Endothelial cell of umbilical vein (primary cell): ENCODE data around the gene HSD17B14. TPM values are rescaled to one million over a fixed set of nuclear protein-coding genes. Genes with fewer than 3 reads are reported as not detected.

ENCODE experiments used
- BruUV-seq: library from RNA; stranded (reverse); fragments of 400-500 nt; replicated peaks from 2 replicates; lab custom pipeline; 2021; lab: Mats Ljungman, UMichigan
- CTCF ChIA-PET: fragments of 300-600, 350-600 bp; sonication (Branson Sonifier 250); formaldehyde crosslinking; loops from one replicate; lab custom pipeline; 2021; ENCODE audit warnings: antibody characterized with exemption, inconsistent platforms; lab: Charles Lee
- POLR2A ChIA-PET: fragments of 300-600, 350-600 bp; sonication (Branson Sonifier 250); formaldehyde crosslinking; loops from one replicate; lab custom pipeline; 2021; ENCODE audit warnings: antibody characterized with exemption, inconsistent platforms; lab: Charles Lee
- DNase-seq: peaks from one replicate; pipeline ENCODE4 v3.0.0-alpha.2; 2011; ENCODE audit warnings: low read depth, low spot score
- FAIRE-seq: peaks from 2 replicates; lab custom pipeline; 2011; peaks lifted over from hg19 to GRCh38; lab: Jason Lieb, UNC
- H2AFZ ChIP-seq: 2 replicates; pipeline ENCODE4 v1.6.0; 2012; ENCODE audit warnings: low read depth, low read length, control low read depth, inconsistent platforms
- H3K27ac ChIP-seq: 2 replicates; pipeline ENCODE4 v1.5.1; 2011; ENCODE audit warnings: low read depth, mild to moderate bottlenecking, control low read depth, low read length, moderate library complexity; ENCODE audit not compliant: insufficient read depth
- H3K27me3 ChIP-seq, 2 experiments: 2 replicates each; pipeline versions ENCODE4 v1.6.0 to v1.6.1; 2011; ENCODE audit warnings: low read length in 2 of 2, mixed read lengths in 1 of 2; ENCODE audit not compliant: control insufficient read depth in 2 of 2, insufficient read depth in 2 of 2
- H3K36me3 ChIP-seq, 2 experiments: 2 replicates in 1 of 2; 3 replicates in 1 of 2; pipeline ENCODE4 v1.5.1; 2011; ENCODE audit warnings: low read length in 2 of 2, mild to moderate bottlenecking in 1 of 2, moderate library complexity in 1 of 2; ENCODE audit not compliant: control insufficient read depth in 2 of 2, insufficient read depth in 2 of 2; ENCODE audit errors: extremely low read depth in 1 of 2
- H3K4me1 ChIP-seq: 3 replicates; pipeline ENCODE4 v1.5.1; 2011; ENCODE audit warnings: mild to moderate bottlenecking, low read length; ENCODE audit not compliant: control insufficient read depth, insufficient read depth; ENCODE audit errors: extremely low read depth
- H3K4me2 ChIP-seq: 2 replicates; pipeline ENCODE4 v1.6.1; 2011; ENCODE audit warnings: low read length, control low read depth, mixed read lengths; ENCODE audit not compliant: insufficient read depth
- H3K4me3 ChIP-seq, 3 experiments: fragments of 200-600 bp in 1 of 3; sonication (generic), shearing (Covaris generic) in 1 of 3; replicated peaks in 1 of 3; 2 replicates each; pipeline ENCODE4 v1.5.1; 2011 to 2016; ENCODE audit warnings: control low read depth in 3 of 3, low read length in 3 of 3, mild to moderate bottlenecking in 2 of 3, inconsistent platforms in 1 of 3, low read depth in 1 of 3, moderate library complexity in 1 of 3; ENCODE audit not compliant: insufficient read depth in 1 of 3
- H3K79me2 ChIP-seq: 2 replicates; pipeline ENCODE4 v1.6.0; 2012; ENCODE audit warnings: low read length, inconsistent platforms; ENCODE audit not compliant: control insufficient read depth, insufficient read depth
- H3K9ac ChIP-seq: replicated peaks from 2 replicates; pipeline ENCODE3; 2011; ENCODE audit warnings: low read length, control low read depth; ENCODE audit not compliant: insufficient read depth; ENCODE audit errors: extremely low read depth
- H3K9me1 ChIP-seq: replicated peaks from 3 replicates; pipeline ENCODE4 v1.6.0; 2011; ENCODE audit warnings: mild to moderate bottlenecking, low read length; ENCODE audit not compliant: control insufficient read depth, insufficient read depth; ENCODE audit errors: extremely low read depth
- H3K9me3 ChIP-seq: replicated peaks from 2 replicates; pipeline ENCODE4 v1.5.1; 2012; ENCODE audit warnings: low read length, inconsistent platforms; ENCODE audit not compliant: control insufficient read depth, insufficient read depth
- H4K20me1 ChIP-seq: replicated peaks from 2 replicates; pipeline ENCODE3; 2011; ENCODE audit warnings: mild to moderate bottlenecking, low read length; ENCODE audit not compliant: control insufficient read depth, insufficient read depth; ENCODE audit errors: extremely low read depth
- CTCF ChIP-seq, 2 donors: IDR thresholded peaks; 1 replicate in 1 of 2; 2 replicates in 1 of 2; pipeline ENCODE4 v1.5.1; 2011; ENCODE audit warnings: low read length in 2 of 2, mild to moderate bottlenecking in 2 of 2, moderate library complexity in 2 of 2, control low read depth in 1 of 2, inconsistent platforms in 1 of 2, low read depth in 1 of 2; ENCODE audit not compliant: insufficient read depth in 1 of 2; ENCODE audit errors: extremely low read depth in 1 of 2
- EZH2 ChIP-seq: IDR thresholded peaks from 2 replicates; pipeline ENCODE4 v1.6.1; 2012; ENCODE audit warnings: borderline replicate concordance, low read depth, mild to moderate bottlenecking, moderate library complexity, low read length, inconsistent platforms; ENCODE audit not compliant: severe bottlenecking
- GATA2 ChIP-seq: IDR thresholded peaks from 2 replicates; pipeline ENCODE4 v1.7.0; 2011; ENCODE audit warnings: low read depth, mild to moderate bottlenecking, moderate library complexity, mixed read lengths, low read length; ENCODE audit not compliant: insufficient read length, insufficient read depth
- MYC ChIP-seq: IDR thresholded peaks from one replicate; pipeline ENCODE4 v1.6.1; 2011; ENCODE audit warnings: mild to moderate bottlenecking, low read depth, low read length
- POLR2A ChIP-seq: IDR thresholded peaks from 2 replicates; pipeline ENCODE4 v1.6.1; 2012; ENCODE audit warnings: low read depth, mild to moderate bottlenecking, control low read depth, low read length
- POLR2AphosphoS5 ChIP-seq: IDR thresholded peaks from 2 replicates; pipeline ENCODE4 v1.6.1; 2012; ENCODE audit warnings: low read depth, mild to moderate bottlenecking, control low read depth, low read length, moderate library complexity; ENCODE audit not compliant: insufficient read depth
- dilution Hi-C: fragments of 300-500 bp; cut with MboI; formaldehyde crosslinking; loops from one replicate; pipeline ENCODE4 v1.15.0; 2019; ENCODE audit warnings: low sequenced_read_pairs; ENCODE audit not compliant: extremely low pct_ligation_motif_present
- intact Hi-C: fragments of 100-400 bp; cut with micrococcal nuclease; formaldehyde crosslinking; loops from one replicate; pipeline ENCODE4 v1.10.0; 2022
- polyA plus RNA-seq, 4 experiments: library from polyadenylated mRNA; depleted of rRNA in 3 of 4; stranded (reverse) in 3 of 4; unstranded in 1 of 4; fragments of >200 nt; gene quantifications; 2 replicates each; pipeline versions ENCODE4 v1.2.1 to v1.2.3, GENCODE V29; 2011 to 2012; ENCODE audit warnings: missing spikeins in 1 of 4
- total RNA-seq: library from RNA; stranded (reverse); gene quantifications from 2 replicates; pipeline ENCODE4 v1.2.3, GENCODE V29; 2021

The HSD17B14 gene
- total and polyA plus RNA-seq, 2 donors (not counting 3 experiments of a cell fraction or from before 2014, with no cell fraction given): 20.9 to 46.3 TPM

- H3K4me1 ChIP-seq: peaks cover 13% of the 10 kb centered on the region
- H3K9me3 ChIP-seq: no peaks in the 10 kb centered on the region
- BruUV-seq: no TSS peak
- POLR2A ChIA-PET: no interaction called here
- no peaks in the 10 kb centered on the region for H3K27me3 ChIP-seq
- H3K79me2 ChIP-seq: no peaks in the 10 kb centered on the region
- H3K4me2 ChIP-seq: no peak overlapping the region
- intact Hi-C loops (no loop called here), dilution Hi-C loops (no loop called here)
- H3K4me3 ChIP-seq: no peak overlapping the region
- no peak for DNase-seq
- H3K9me1 ChIP-seq: no peaks in the 10 kb centered on the region
- no peaks in the 10 kb centered on the region for H3K36me3 ChIP-seq
- no peaks in the 10 kb centered on the region for H4K20me1 ChIP-seq
- TF ChIP-seq MYC: no peak
- no peak overlapping the region for H3K27ac ChIP-seq
- H3K9ac ChIP-seq: no peak overlapping the region
- FAIRE-seq: no peak
- no peak overlapping the region for H2AFZ ChIP-seq
- CTCF ChIA-PET: interaction anchor here (0.7 to 3.1 kb wide), 6 partner anchors 12 to 163 kb away, joined by 6 to 24 read pairs (median 10); partner anchors contain the start of gene HSD17B14
Measured at GRCh38 chr19:48807590-48808308, 28.5 kb downstream of the HSD17B14 start.

GRCh38 chr19:48806818-48807589, 29.3 kb downstream of the HSD17B14 start:
- FAIRE-seq (no peak), DNase-seq (no peak)
- H3K27me3 ChIP-seq: no peaks in the 10 kb centered on the region
- H4K20me1 ChIP-seq: no peaks in the 10 kb centered on the region
- H3K4me3 ChIP-seq: no peak overlapping the region
- dilution Hi-C loops (no loop called here), intact Hi-C loops (no loop called here)
- ChIA-PET POLR2A (interaction anchor here (0.6 kb wide), 1 partner anchor 89 kb away, joined by 3 read pairs; no protein-coding TSS in a partner anchor), CTCF (interaction anchor here (0.7 to 3.1 kb wide), 5 partner anchors 12 to 164 kb away, joined by 6 to 24 read pairs (median 11); partner anchors contain the start of gene HSD17B14)
- no peaks in the 10 kb centered on the region for H3K36me3 ChIP-seq
- TF ChIP-seq POLR2AphosphoS5 (no peak), GATA2 (no peak), CTCF (IDR thresholded peaks at IDR 0.05; ENCODE audit: extremely low read depth in 1 of 2, insufficient read depth in 1 of 2, low read depth in 1 of 2, low read length in 2 of 2) (no peak), MYC (no peak), EZH2 (no peak), POLR2A (no peak)
- H2AFZ ChIP-seq: no peak overlapping the region
- H3K4me1 ChIP-seq: peaks cover 7% of the 10 kb centered on the region
- H3K9ac ChIP-seq: no peak overlapping the region
- H3K79me2 ChIP-seq: no peaks in the 10 kb centered on the region
- BruUV-seq: no TSS peak
- H3K9me3 ChIP-seq: no peaks in the 10 kb centered on the region
- no peak overlapping the region for H3K4me2 ChIP-seq
- H3K27ac ChIP-seq: no peak overlapping the region
- H3K9me1 ChIP-seq: no peaks in the 10 kb centered on the region
